Measurements from ENCODE around the gene CRACR2B.

CRACR2B gene

GRCh38 chr11:824292-824880, 3.3 kb upstream of the CRACR2B start:
- Histone ChIP-seq H3K4me3 (ENCODE audit: low read depth, low read length) (peak overlapping the region; percentile 14; the same call in 1 of the 2 replicates), H3K36me3 (ENCODE audit: control insufficient read depth, insufficient read depth, low read length) (peaks cover 16% of the 10 kb centered on the region; the same call in 1 of the 2 replicates), H3K9ac (ENCODE audit: low read length) (no peak overlapping the region), H3K27ac (ENCODE audit: low read depth, low read length) (no peak overlapping the region), H3K9me3 (ENCODE audit: control insufficient read depth, insufficient read depth, low read depth, low read length) (no peaks in the 10 kb centered on the region), H3K4me1 (ENCODE audit: control insufficient read depth, insufficient read depth, low read length) (peaks cover 21% of the 10 kb centered on the region), H3K27me3 (ENCODE audit: control insufficient read depth, insufficient read depth, low read length) (peaks cover 43% of the 10 kb centered on the region)

GRCh38 chr11:824942-825341, 2.8 kb upstream of the CRACR2B start:
- H3K4me1 ChIP-seq (ENCODE audit: control insufficient read depth, insufficient read depth, low read length) = peaks cover 26% of the 10 kb centered on the region
- no peak overlapping the region for H3K27ac ChIP-seq (ENCODE audit: low read depth, low read length)
- peaks cover 49% of the 10 kb centered on the region for H3K27me3 ChIP-seq (ENCODE audit: control insufficient read depth, insufficient read depth, low read length)
- H3K9ac ChIP-seq (ENCODE audit: low read length) = no peak overlapping the region
- H3K9me3 ChIP-seq (ENCODE audit: control insufficient read depth, insufficient read depth, low read depth, low read length) = no peaks in the 10 kb centered on the region
- H3K4me3 ChIP-seq (ENCODE audit: low read depth, low read length) = no peak overlapping the region
- peaks cover 16% of the 10 kb centered on the region; the same call in 1 of the 2 replicates for H3K36me3 ChIP-seq (ENCODE audit: control insufficient read depth, insufficient read depth, low read length)

- no peak overlapping the region for H3K9ac ChIP-seq (ENCODE audit: low read length)
- peaks cover 16% of the 10 kb centered on the region; the same call in 1 of the 2 replicates for H3K36me3 ChIP-seq (ENCODE audit: control insufficient read depth, insufficient read depth, low read length)
- H3K27ac ChIP-seq (ENCODE audit: low read depth, low read length) = no peak overlapping the region
- no peaks in the 10 kb centered on the region for H3K9me3 ChIP-seq (ENCODE audit: control insufficient read depth, insufficient read depth, low read depth, low read length)
- no peak overlapping the region for H3K4me3 ChIP-seq (ENCODE audit: low read depth, low read length)
- peaks cover 30% of the 10 kb centered on the region for H3K4me1 ChIP-seq (ENCODE audit: control insufficient read depth, insufficient read depth, low read length)
- H3K27me3 ChIP-seq (ENCODE audit: control insufficient read depth, insufficient read depth, low read length) = peaks cover 55% of the 10 kb centered on the region
Observed at GRCh38 chr11:825366-826226, 2.1 kb upstream of the CRACR2B start.

- peaks cover 61% of the 10 kb centered on the region for H3K27me3 ChIP-seq (ENCODE audit: control insufficient read depth, insufficient read depth, low read length)
- H3K4me3 ChIP-seq (ENCODE audit: low read depth, low read length) = peak overlapping the region; percentile 51; the same call in 1 of the 2 replicates
- no peaks in the 10 kb centered on the region for H3K9me3 ChIP-seq (ENCODE audit: control insufficient read depth, insufficient read depth, low read depth, low read length)
- peaks cover 16% of the 10 kb centered on the region; the same call in 1 of the 2 replicates for H3K36me3 ChIP-seq (ENCODE audit: control insufficient read depth, insufficient read depth, low read length)
- H3K9ac ChIP-seq (ENCODE audit: low read length) = no peak overlapping the region
- H3K4me1 ChIP-seq (ENCODE audit: control insufficient read depth, insufficient read depth, low read length) = peaks cover 35% of the 10 kb centered on the region
- no peak overlapping the region for H3K27ac ChIP-seq (ENCODE audit: low read depth, low read length)
Observed at GRCh38 chr11:826227-826621, 1.5 kb upstream of the CRACR2B start.

- H3K9me3 ChIP-seq (ENCODE audit: control insufficient read depth, insufficient read depth, low read depth, low read length) = no peaks in the 10 kb centered on the region
- H3K4me3 ChIP-seq (ENCODE audit: low read depth, low read length) = peak overlapping the region; percentile 51
- peaks cover 15% of the 10 kb centered on the region; the same call in 1 of the 2 replicates for H3K36me3 ChIP-seq (ENCODE audit: control insufficient read depth, insufficient read depth, low read length)
- peaks cover 67% of the 10 kb centered on the region for H3K27me3 ChIP-seq (ENCODE audit: control insufficient read depth, insufficient read depth, low read length)
- H3K4me1 ChIP-seq (ENCODE audit: control insufficient read depth, insufficient read depth, low read length) = peaks cover 41% of the 10 kb centered on the region
- no peak overlapping the region for H3K9ac ChIP-seq (ENCODE audit: low read length)
- no peak overlapping the region for H3K27ac ChIP-seq (ENCODE audit: low read depth, low read length)
Observed at GRCh38 chr11:826836-827145, 928 bp upstream of the CRACR2B start.

- peak overlapping the region; percentile 4 for H3K9ac ChIP-seq (ENCODE audit: low read length)
- peaks cover 10% of the 10 kb centered on the region; the same call in 1 of the 2 replicates for H3K36me3 ChIP-seq (ENCODE audit: control insufficient read depth, insufficient read depth, low read length)
- no peak overlapping the region for H3K27ac ChIP-seq (ENCODE audit: low read depth, low read length)
- peaks cover 72% of the 10 kb centered on the region for H3K27me3 ChIP-seq (ENCODE audit: control insufficient read depth, insufficient read depth, low read length)
- peak overlapping the region; percentile 51 for H3K4me3 ChIP-seq (ENCODE audit: low read depth, low read length)
- H3K9me3 ChIP-seq (ENCODE audit: control insufficient read depth, insufficient read depth, low read depth, low read length) = no peaks in the 10 kb centered on the region
- H3K4me1 ChIP-seq (ENCODE audit: control insufficient read depth, insufficient read depth, low read length) = peaks cover 46% of the 10 kb centered on the region
Observed at GRCh38 chr11:827146-827896, 398 bp upstream of the CRACR2B start.

- Histone ChIP-seq H3K4me1 (ENCODE audit: control insufficient read depth, insufficient read depth, low read length) (peaks cover 51% of the 10 kb centered on the region), H3K9me3 (ENCODE audit: control insufficient read depth, insufficient read depth, low read depth, low read length) (no peaks in the 10 kb centered on the region), H3K36me3 (ENCODE audit: control insufficient read depth, insufficient read depth, low read length) (peaks cover 8% of the 10 kb centered on the region; the same call in 1 of the 2 replicates), H3K27ac (ENCODE audit: low read depth, low read length) (no peak overlapping the region), H3K4me3 (ENCODE audit: low read depth, low read length) (peak overlapping the region; percentile 62), H3K27me3 (ENCODE audit: control insufficient read depth, insufficient read depth, low read length) (peaks cover 75% of the 10 kb centered on the region), H3K9ac (ENCODE audit: low read length) (no peak overlapping the region)
Observed at GRCh38 chr11:828506-829175, 922 bp downstream of the CRACR2B start.

- Histone ChIP-seq H3K27me3 (ENCODE audit: control insufficient read depth, insufficient read depth, low read length) (peaks cover 75% of the 10 kb centered on the region), H3K4me1 (ENCODE audit: control insufficient read depth, insufficient read depth, low read length) (peaks cover 58% of the 10 kb centered on the region), H3K9me3 (ENCODE audit: control insufficient read depth, insufficient read depth, low read depth, low read length) (no peaks in the 10 kb centered on the region), H3K27ac (ENCODE audit: low read depth, low read length) (no peak overlapping the region), H3K36me3 (ENCODE audit: control insufficient read depth, insufficient read depth, low read length) (peaks cover 3% of the 10 kb centered on the region; the same call in 1 of the 2 replicates), H3K9ac (ENCODE audit: low read length) (no peak overlapping the region), H3K4me3 (ENCODE audit: low read depth, low read length) (peak overlapping the region; percentile 62)
Observed at GRCh38 chr11:829176-829846, 1.6 kb downstream of the CRACR2B start.

- Histone ChIP-seq H3K4me3 (ENCODE audit: low read depth, low read length) (peak overlapping the region; percentile 62), H3K27ac (ENCODE audit: low read depth, low read length) (no peak overlapping the region), H3K9me3 (ENCODE audit: control insufficient read depth, insufficient read depth, low read depth, low read length) (no peaks in the 10 kb centered on the region), H3K9ac (ENCODE audit: low read length) (no peak overlapping the region), H3K4me1 (ENCODE audit: control insufficient read depth, insufficient read depth, low read length) (peaks cover 64% of the 10 kb centered on the region), H3K36me3 (ENCODE audit: control insufficient read depth, insufficient read depth, low read length) (no peaks in the 10 kb centered on the region), H3K27me3 (ENCODE audit: control insufficient read depth, insufficient read depth, low read length) (peaks cover 75% of the 10 kb centered on the region)
Observed at GRCh38 chr11:829847-830294, 2.2 kb downstream of the CRACR2B start.

All from HUES6 (cell line).